Karpas-422 (cell line): ENCODE measurements around the gene GUCA2A. TPM values are rescaled to one million over a fixed set of nuclear protein-coding genes. Genes with fewer than 3 reads are reported as not detected.

Source experiments
- DNase-seq: peaks from one replicate; pipeline ENCODE4 v3.0.0-alpha.2; 2015
- H2AFZ ChIP-seq: fragments of 200-600 bp; sonication (generic); 2 replicates; pipeline ENCODE4 v1.6.1; 2014; ENCODE audit warnings: antibody characterized with exemption, low read length, mixed read lengths
- H3K27ac ChIP-seq: fragments of 200-600 bp; sonication (generic); 2 replicates; pipeline ENCODE4 v1.5.1; 2014; ENCODE audit warnings: mild to moderate bottlenecking, low read length, moderate library complexity
- H3K27me3 ChIP-seq: fragments of 200-600 bp; sonication (generic); 2 replicates; pipeline ENCODE4 v1.6.1; 2014; ENCODE audit warnings: low read length, mixed read lengths
- H3K36me3 ChIP-seq: fragments of 200-600 bp; sonication (generic); 2 replicates; pipeline ENCODE4 v1.6.1; 2014; ENCODE audit warnings: low read length, mixed read lengths; ENCODE audit not compliant: insufficient read depth
- H3K4me1 ChIP-seq: fragments of 200-600 bp; sonication (generic); 2 replicates; pipeline ENCODE4 v1.6.1; 2014; ENCODE audit warnings: mild to moderate bottlenecking, low read length, mixed read lengths
- H3K4me2 ChIP-seq: fragments of 200-600 bp; sonication (generic); 2 replicates; pipeline ENCODE4 v1.6.1; 2014; ENCODE audit warnings: low read length, low read depth, mild to moderate bottlenecking; ENCODE audit not compliant: poor library complexity, severe bottlenecking
- H3K4me3 ChIP-seq: fragments of 200-600 bp; sonication (generic); 2 replicates; pipeline ENCODE4 v1.5.1; 2014; ENCODE audit warnings: mild to moderate bottlenecking, antibody characterized with exemption, low read length, mixed read lengths
- H3K79me2 ChIP-seq: fragments of 200-600 bp; sonication (generic); 2 replicates; pipeline ENCODE4 v1.6.1; 2014; ENCODE audit warnings: mild to moderate bottlenecking, low read length, mixed read lengths
- H3K9ac ChIP-seq: fragments of 200-600 bp; sonication (generic); 2 replicates; pipeline ENCODE4 v1.6.0; 2014; ENCODE audit warnings: low read length
- H3K9me2 ChIP-seq: fragments of 200-600 bp; sonication (generic), shearing (Covaris generic); replicated peaks from 2 replicates; pipeline ENCODE4 v1.6.0; 2014; ENCODE audit warnings: mild to moderate bottlenecking, low read length, moderate library complexity; ENCODE audit not compliant: insufficient read depth
- H3K9me3 ChIP-seq: fragments of 300-700, 200-600 bp; sonication (generic); 2 replicates; pipeline ENCODE4 v1.6.1; 2014; ENCODE audit warnings: low read length, mixed read lengths
- H4K20me1 ChIP-seq: fragments of 200-600 bp; sonication (generic); 2 replicates; pipeline ENCODE4 v1.6.1; 2014; ENCODE audit warnings: mild to moderate bottlenecking, antibody characterized with exemption, low read length, low read depth; ENCODE audit not compliant: insufficient read depth
- total RNA-seq: library from RNA; depleted of rRNA; stranded (reverse); fragments of >200 nt; shearing (Covaris generic); gene quantifications from 2 replicates; pipeline ENCODE4 v1.2.3, GENCODE V29; 2014; ENCODE audit warnings: low replicate concordance

GUCA2A gene
- total RNA-seq, 1 experiment from 2014 or later: not detected

DNA sequence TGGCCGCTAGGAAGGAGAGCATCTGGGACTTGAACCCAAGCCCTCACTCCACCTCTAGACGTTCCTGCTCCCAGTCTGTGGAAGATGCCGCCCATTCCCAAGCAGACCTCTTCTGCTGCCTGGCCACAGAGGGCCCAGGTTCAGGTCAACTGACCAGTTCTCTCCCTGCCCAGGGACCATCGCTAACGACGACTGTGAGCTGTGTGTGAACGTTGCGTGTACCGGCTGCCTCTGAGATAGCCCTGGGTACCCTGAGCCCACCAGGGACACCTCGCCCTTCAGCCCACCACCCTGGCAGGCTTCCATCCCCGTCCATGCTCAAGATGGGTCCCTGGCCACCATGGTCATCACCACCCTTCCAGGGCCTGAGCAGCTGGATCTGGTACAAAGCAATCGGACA lies 9.2 kb downstream of the GUCA2A start:
- H3K4me3 ChIP-seq: no peak overlapping the region
- H3K4me2 ChIP-seq: no peak overlapping the region
- H3K79me2 ChIP-seq: no peaks in the 10 kb centered on the region
- no peaks in the 10 kb centered on the region for H3K36me3 ChIP-seq
- no peak for DNase-seq
- no peak overlapping the region for H3K9ac ChIP-seq
- H3K4me1 ChIP-seq: no peaks in the 10 kb centered on the region
- no peaks in the 10 kb centered on the region for H3K9me2 ChIP-seq
- H3K27ac ChIP-seq: no peak overlapping the region
- H3K9me3 ChIP-seq: no peaks in the 10 kb centered on the region
- no peaks in the 10 kb centered on the region for H4K20me1 ChIP-seq
- H3K27me3 ChIP-seq: no peaks in the 10 kb centered on the region
- no peak overlapping the region for H2AFZ ChIP-seq

- no peaks in the 10 kb centered on the region for H3K9me3 ChIP-seq
- H3K36me3 ChIP-seq: no peaks in the 10 kb centered on the region
- H3K9me2 ChIP-seq: no peaks in the 10 kb centered on the region
- no peaks in the 10 kb centered on the region for H3K79me2 ChIP-seq
- H3K9ac ChIP-seq: no peak overlapping the region
- no peaks in the 10 kb centered on the region for H3K4me1 ChIP-seq
- H3K4me2 ChIP-seq: no peak overlapping the region
- no peak overlapping the region for H2AFZ ChIP-seq
- no peak overlapping the region for H3K27ac ChIP-seq
- no peaks in the 10 kb centered on the region for H3K27me3 ChIP-seq
- no peak for DNase-seq
- H4K20me1 ChIP-seq: no peaks in the 10 kb centered on the region
- H3K4me3 ChIP-seq: no peak overlapping the region
Measured at GRCh38 chr1:42154685-42155084, 9.9 kb downstream of the GUCA2A start.

DNA sequence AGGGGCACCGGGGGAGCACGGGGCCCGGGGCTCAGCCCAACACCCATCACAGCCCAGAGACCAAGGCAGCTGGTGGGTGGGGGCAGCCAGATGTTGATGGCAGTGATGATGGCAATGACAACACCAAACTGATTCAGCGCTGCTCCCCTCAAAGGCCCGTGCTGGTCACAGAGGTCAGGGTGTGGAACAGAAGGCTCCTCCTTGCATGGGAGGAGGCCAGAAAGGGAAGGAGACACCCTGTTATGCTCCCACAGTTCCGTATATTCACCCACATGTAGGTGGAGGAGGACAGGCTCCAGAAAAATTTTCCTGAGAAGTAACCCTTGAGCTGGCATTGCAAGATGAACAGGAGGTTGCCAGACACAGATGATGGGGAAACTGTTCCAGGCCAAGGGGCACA lies 10.9 kb downstream of the GUCA2A start:
- H3K27me3 ChIP-seq: no peaks in the 10 kb centered on the region
- H3K9me3 ChIP-seq: no peaks in the 10 kb centered on the region
- no peak for DNase-seq
- H3K27ac ChIP-seq: no peak overlapping the region
- H2AFZ ChIP-seq: no peak overlapping the region
- no peaks in the 10 kb centered on the region for H3K9me2 ChIP-seq
- H3K9ac ChIP-seq: no peak overlapping the region
- H3K79me2 ChIP-seq: no peaks in the 10 kb centered on the region
- no peaks in the 10 kb centered on the region for H3K4me1 ChIP-seq
- no peaks in the 10 kb centered on the region for H4K20me1 ChIP-seq
- no peak overlapping the region for H3K4me3 ChIP-seq
- H3K36me3 ChIP-seq: no peaks in the 10 kb centered on the region
- no peak overlapping the region for H3K4me2 ChIP-seq

GRCh38 chr1:42152907-42153600 lies 11.5 kb downstream of the GUCA2A start, which contains the start of gene GUCA2B:
GUCA2B (plus strand) TSS chr1:42153410; CDS start chr1:42153451, 41 bp downstream.
- no peak for DNase-seq
- no peaks in the 10 kb centered on the region for H3K9me2 ChIP-seq
- no peaks in the 10 kb centered on the region for H3K9me3 ChIP-seq
- no peaks in the 10 kb centered on the region for H3K4me1 ChIP-seq
- H2AFZ ChIP-seq: no peak within 1 kb of the TSS
- H3K4me3 ChIP-seq: no peak within 1 kb of the TSS
- no peaks in the 10 kb centered on the region for H3K36me3 ChIP-seq
- no peak within 1 kb of the TSS for H3K9ac ChIP-seq
- no peak within 1 kb of the TSS for H3K27ac ChIP-seq
- no peak within 1 kb of the TSS for H3K4me2 ChIP-seq
- H3K27me3 ChIP-seq: no peaks in the 10 kb centered on the region
- no peaks in the 10 kb centered on the region for H3K79me2 ChIP-seq
- no peaks in the 10 kb centered on the region for H4K20me1 ChIP-seq

DNA sequence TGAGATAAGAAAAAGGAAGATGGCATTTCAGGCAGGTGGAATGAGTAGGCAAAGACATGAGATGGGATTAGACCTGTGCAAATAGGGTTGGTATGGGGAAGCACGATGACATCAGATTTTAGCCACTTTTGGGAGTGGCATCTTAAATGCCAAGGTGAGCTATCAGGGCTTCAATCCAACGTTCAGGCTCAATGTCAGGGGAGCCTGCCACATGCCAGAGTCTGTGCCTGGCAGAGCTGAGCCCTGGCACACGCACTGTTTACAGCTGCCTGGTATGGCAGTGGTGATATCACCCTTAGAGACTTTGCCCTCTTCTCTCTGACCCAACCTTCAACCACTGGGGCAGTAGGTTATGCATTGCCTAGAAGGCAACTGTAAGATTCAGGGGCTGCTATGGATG lies 12.4 kb downstream of the GUCA2A start:
- no peak overlapping the region for H3K27ac ChIP-seq
- no peak overlapping the region for H3K9ac ChIP-seq
- H2AFZ ChIP-seq: no peak overlapping the region
- H3K4me1 ChIP-seq: no peaks in the 10 kb centered on the region
- no peak overlapping the region for H3K4me3 ChIP-seq
- no peaks in the 10 kb centered on the region for H3K9me2 ChIP-seq
- no peaks in the 10 kb centered on the region for H3K9me3 ChIP-seq
- no peaks in the 10 kb centered on the region for H3K79me2 ChIP-seq
- DNase-seq: no peak
- no peak overlapping the region for H3K4me2 ChIP-seq
- H4K20me1 ChIP-seq: no peaks in the 10 kb centered on the region
- H3K36me3 ChIP-seq: no peaks in the 10 kb centered on the region
- H3K27me3 ChIP-seq: no peaks in the 10 kb centered on the region

DNA sequence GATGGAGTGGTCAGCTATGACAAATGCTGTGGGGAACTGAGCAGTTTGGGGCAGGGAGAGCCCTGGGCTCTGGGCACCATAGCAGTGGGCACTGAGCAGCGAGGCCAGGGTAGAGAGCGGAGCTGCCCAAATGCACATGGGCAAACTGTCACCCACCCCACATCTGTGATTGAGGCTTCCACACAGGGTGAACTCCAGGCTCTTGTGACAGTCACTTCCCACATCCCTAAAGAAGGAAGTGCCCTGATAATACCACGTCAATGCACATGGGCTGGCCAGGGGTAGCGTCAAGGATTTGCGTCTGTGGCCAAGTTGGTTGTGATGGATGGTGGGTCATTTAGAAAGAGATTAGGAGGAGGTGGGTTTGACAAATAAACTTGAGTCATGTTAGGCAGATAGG lies 13.9 kb downstream of the GUCA2A start:
- no peaks in the 10 kb centered on the region for H3K4me1 ChIP-seq
- no peak overlapping the region for H3K4me3 ChIP-seq
- no peaks in the 10 kb centered on the region for H3K36me3 ChIP-seq
- DNase-seq: no peak
- H3K27me3 ChIP-seq: no peaks in the 10 kb centered on the region
- H3K9ac ChIP-seq: no peak overlapping the region
- no peaks in the 10 kb centered on the region for H3K9me3 ChIP-seq
- H3K9me2 ChIP-seq: no peaks in the 10 kb centered on the region
- no peak overlapping the region for H2AFZ ChIP-seq
- H4K20me1 ChIP-seq: no peaks in the 10 kb centered on the region
- H3K27ac ChIP-seq: no peak overlapping the region
- no peaks in the 10 kb centered on the region for H3K79me2 ChIP-seq
- H3K4me2 ChIP-seq: no peak overlapping the region

- H3K36me3 ChIP-seq: no peaks in the 10 kb centered on the region
- no peaks in the 10 kb centered on the region for H3K9me2 ChIP-seq
- H3K4me3 ChIP-seq: no peak overlapping the region
- H3K9me3 ChIP-seq: no peaks in the 10 kb centered on the region
- no peaks in the 10 kb centered on the region for H3K4me1 ChIP-seq
- H3K27ac ChIP-seq: no peak overlapping the region
- DNase-seq: no peak
- H2AFZ ChIP-seq: no peak overlapping the region
- H3K27me3 ChIP-seq: no peaks in the 10 kb centered on the region
- no peaks in the 10 kb centered on the region for H4K20me1 ChIP-seq
- H3K9ac ChIP-seq: no peak overlapping the region
- H3K4me2 ChIP-seq: no peak overlapping the region
- H3K79me2 ChIP-seq: no peaks in the 10 kb centered on the region
Measured at GRCh38 chr1:42148166-42148565, 16.4 kb downstream of the GUCA2A start.

- Histone ChIP-seq H3K9me2 (no peaks in the 10 kb centered on the region), H3K4me1 (no peaks in the 10 kb centered on the region), H3K9ac (no peak overlapping the region), H4K20me1 (no peaks in the 10 kb centered on the region), H3K9me3 (no peaks in the 10 kb centered on the region), H3K79me2 (no peaks in the 10 kb centered on the region), H2AFZ (no peak overlapping the region), H3K4me3 (no peak overlapping the region), H3K4me2 (no peak overlapping the region), H3K27ac (no peak overlapping the region), H3K27me3 (no peaks in the 10 kb centered on the region), H3K36me3 (no peaks in the 10 kb centered on the region)
- DNase-seq: peak; percentile 86
Measured at GRCh38 chr1:42146626-42147320, 17.8 kb downstream of the GUCA2A start.
